GM23248 (cell line): ENCODE data around the gene YY2.

Experiments
- EZH2 ChIP-seq: fragments of 200-600 bp; sonication (generic); IDR thresholded peaks from 2 replicates; pipeline ENCODE4 v1.6.1; 2018; ENCODE audit warnings: antibody characterized with exemption, mild to moderate bottlenecking; ENCODE audit not compliant: insufficient read depth, poor library complexity, severe bottlenecking
- EZH2phosphoT487 ChIP-seq: fragments of 200-600 bp; sonication (generic); IDR thresholded peaks from 2 replicates; pipeline ENCODE4 v1.6.1; 2018; ENCODE audit warnings: antibody characterized with exemption, moderate library complexity, mild to moderate bottlenecking, low read depth; ENCODE audit not compliant: insufficient read depth

GRCh38 chrX:21831496-21831895 lies 24.3 kb upstream of the YY2 start:
- TF ChIP-seq EZH2 (no peak), EZH2phosphoT487 (no peak)
